HepG2 (cell line): ENCODE measurements around the gene DUS2. TPM values are rescaled to one million over a fixed set of nuclear protein-coding genes. Genes with fewer than 3 reads are reported as not detected.

ENCODE experiments used
- ATAC-seq: fragments of 200-7000 bp; cut with Tn5 transposase; 3 replicates; pipeline ENCODE4 v1.9.1; 2020; ENCODE audit warnings: mild to moderate bottlenecking, moderate library complexity
- BruUV-seq: library from RNA; stranded (reverse); fragments of 400-500 nt; replicated peaks from 2 replicates; lab custom pipeline; 2021; lab: Mats Ljungman, UMichigan
- CTCF ChIA-PET: fragments of 300-600 bp; formaldehyde crosslinking; extraction: SDS; loops from one replicate; lab custom pipeline; 2021; ENCODE audit warnings: low total read pairs, inconsistent platforms, low intra/inter-chr PET ratio; lab: Yijun Ruan, JAX
- POLR2A ChIA-PET: fragments of 350-600 bp; sonication (Branson Sonifier 250); formaldehyde crosslinking; loops from one replicate; lab custom pipeline; 2020; ENCODE audit warnings: antibody characterized with exemption, inconsistent platforms; lab: Yijun Ruan, JAX
- DNase-seq: peaks from one replicate; pipeline ENCODE4 v3.0.0-alpha.2; 2015; ENCODE audit warnings: low spot score
- FAIRE-seq: peaks from 3 replicates; lab custom pipeline; 2011; peaks lifted over from hg19 to GRCh38; lab: Jason Lieb, UNC
- H2AFZ ChIP-seq: one replicate; pipeline ENCODE4 v1.6.1; 2011; ENCODE audit warnings: low read length, inconsistent platforms
- H3K27ac ChIP-seq: fragments of 300-600 bp; 3 replicates; pipeline ENCODE4 v1.8.0; 2011; ENCODE audit warnings: mixed run types, mild to moderate bottlenecking, mixed read lengths, low read length, inconsistent platforms; ENCODE audit not compliant: insufficient read depth; ENCODE audit errors: extremely low read length
- H3K27me3 ChIP-seq, 2 experiments: fragments of 200-600 bp in 1 of 2; 2 replicates in 1 of 2; 3 replicates in 1 of 2; pipeline versions ENCODE4 v1.6.0 to v1.8.0; 2011; ENCODE audit warnings: low read length in 2 of 2, mild to moderate bottlenecking in 2 of 2, moderate library complexity in 2 of 2, inconsistent platforms in 1 of 2; ENCODE audit not compliant: insufficient read depth in 2 of 2, control insufficient read depth in 1 of 2
- H3K36me3 ChIP-seq, 2 experiments: fragments of 200-600 bp in 1 of 2; replicated peaks in 1 of 2; 2 replicates in 1 of 2; 3 replicates in 1 of 2; pipeline versions ENCODE4 v1.5.1 to v1.8.0; 2011; ENCODE audit warnings: low read length in 2 of 2, inconsistent platforms in 1 of 2; ENCODE audit not compliant: insufficient read depth in 2 of 2, control insufficient read depth in 1 of 2
- H3K4me1 ChIP-seq: 2 replicates; pipeline ENCODE4 v1.5.1; 2012; ENCODE audit warnings: low read length, inconsistent platforms; ENCODE audit not compliant: insufficient read depth
- H3K4me2 ChIP-seq: 2 replicates; pipeline ENCODE4 v1.6.0; 2011; ENCODE audit warnings: low read depth, low read length, inconsistent platforms
- H3K4me3 ChIP-seq, 3 experiments: fragments of 200-600 bp in 1 of 3; sonication (generic), shearing (Covaris generic) in 1 of 3; replicated peaks in 1 of 3; 2 replicates each; pipeline ENCODE4 v1.5.1; 2011 to 2016; ENCODE audit warnings: low read length in 3 of 3, inconsistent platforms in 2 of 3, low read depth in 2 of 3, mild to moderate bottlenecking in 2 of 3, control low read depth in 1 of 3, mixed read lengths in 1 of 3; ENCODE audit not compliant: insufficient read depth in 1 of 3
- H3K79me2 ChIP-seq: one replicate; pipeline ENCODE4 v1.6.1; 2011; ENCODE audit warnings: low read length, inconsistent platforms; ENCODE audit not compliant: insufficient read depth
- H3K9ac ChIP-seq: 2 replicates; pipeline ENCODE4 v1.6.0; 2011; ENCODE audit warnings: mild to moderate bottlenecking, low read depth, low read length, inconsistent platforms; ENCODE audit not compliant: insufficient read depth
- H3K9me3 ChIP-seq: 2 replicates; pipeline ENCODE4 v1.5.1; 2012; ENCODE audit warnings: mild to moderate bottlenecking, low read length
- H4K20me1 ChIP-seq: 2 replicates; pipeline ENCODE4 v1.6.0; 2011; ENCODE audit warnings: inconsistent platforms, mild to moderate bottlenecking, low read length, moderate library complexity; ENCODE audit not compliant: insufficient read depth
- BCL3 ChIP-seq: sonication (generic); formaldehyde crosslinking; IDR thresholded peaks from 2 replicates; pipeline ENCODE4 v1.5.1; 2020; ENCODE audit warnings: mild to moderate bottlenecking, missing genetic modification reagents, moderate library complexity
- MAX ChIP-seq: IDR thresholded peaks from 2 replicates; pipeline ENCODE4 v1.6.1; 2012; ENCODE audit warnings: inconsistent platforms
- ZGPAT ChIP-seq: IDR thresholded peaks from 2 replicates; pipeline ENCODE4 v1.6.1; 2016; ENCODE audit warnings: mild to moderate bottlenecking
- ZNF687 ChIP-seq: sonication (generic); formaldehyde crosslinking; IDR thresholded peaks from 2 replicates; pipeline ENCODE4 v1.5.1; 2020; ENCODE audit warnings: mild to moderate bottlenecking, missing genetic modification reagents, moderate library complexity
- WGBS: methylation state at CpG from one replicate; pipeline ENCODE4 v1.1.6; 2017; ENCODE audit warnings: low lambda C conversion rate; 5-methylcytosine and 5-hydroxymethylcytosine counted together
- in situ Hi-C: cut with HindIII; loops from 2 replicates; pipeline ENCODE4 v1.10.0; 2017; ENCODE audit warnings: low pct_unique_long_range_greater_than_20kb; ENCODE audit not compliant: extremely low pct_ligation_motif_present
- intact Hi-C: fragments of 100-400 bp; cut with micrococcal nuclease; formaldehyde crosslinking; loops from one replicate; pipeline ENCODE4 v1.10.0; 2022; ENCODE audit not compliant: unreplicated experiment
- polyA plus RNA-seq, 8 experiments: library from polyadenylated mRNA; depleted of rRNA in 3 of 8; stranded (reverse) in 7 of 8; unstranded in 1 of 8; fragments of >200 nt; fragmentation: Illumina TruSeq in 4 of 8; extraction: Trizol in 4 of 8; gene quantifications; 2 replicates each; pipeline versions ENCODE4 v1.2.1 to v1.2.3, GENCODE V29; 2011 to 2016; ENCODE audit warnings: low read depth in 4 of 8, missing spikeins in 1 of 8, mixed read lengths in 1 of 8; ENCODE audit not compliant: insufficient read depth in 1 of 8
- total RNA-seq, 5 experiments: library from RNA; depleted of rRNA; stranded (reverse); fragments of >200 nt; fragmentation: Illumina TruSeq; extraction: Trizol; gene quantifications; 2 replicates each; pipeline ENCODE4 v1.2.3, GENCODE V29; 2016; ENCODE audit warnings: low read depth in 1 of 5

The DUS2 gene
- total and polyA plus RNA-seq, 2 of the 13 experiments (the other 11 are each of a cell fraction or from before 2014, with no cell fraction given), result 17.8 to 25.1 TPM

- 11% methylated on average over 14 of the region's 14 CpGs for WGBS
- no peak for FAIRE-seq
These were observed 47.6 kb upstream of the DUS2 start for GRCh38 chr16:67975321-67976105.

More at GRCh38 chr16:67975321-67976105, 47.6 kb upstream of the DUS2 start:
- Histone ChIP-seq H3K27ac (no peak overlapping the region), H3K4me3 (no peak overlapping the region), H3K4me1 (peaks cover 54% of the 10 kb centered on the region), H3K4me2 (peak overlapping the region; percentile 10; the same call in 1 of the 2 replicates), H4K20me1 (no peaks in the 10 kb centered on the region), H3K79me2 (no peaks in the 10 kb centered on the region), H3K9me3 (no peaks in the 10 kb centered on the region), H3K9ac (no peak overlapping the region), H3K36me3 (no peaks in the 10 kb centered on the region), H2AFZ (no peak overlapping the region), H3K27me3 (peaks cover 5 to 40% of the 10 kb centered on the region in 2 experiments; a peak in 4 of 5 replicates)
- ChIA-PET CTCF (no interaction called here), POLR2A (interaction anchor here (2.3 kb wide), 1 partner anchor 9 kb away, joined by 9 read pairs; no protein-coding TSS in a partner anchor)
- in situ Hi-C loops (no loop called here), intact Hi-C loops (no loop called here)
- no TSS peak for BruUV-seq
- ATAC-seq, result peak; percentile 19
- DNase-seq, result no peak
- TF ChIP-seq ZNF687 (CRISPR knock-in tag), result peak; percentile 47
- TF ChIP-seq ZGPAT (CRISPR knock-in tag), result no peak
- TF ChIP-seq BCL3 (CRISPR knock-in tag), result 0 out of 2 replicates have a peak, but pooled peaks have one; percentile 19
- 0 out of 2 replicates have a peak, but pooled peaks have one; percentile 16 for TF ChIP-seq MAX
